Mesenchymal stem cell (in vitro differentiated cells and primary cell): ENCODE data around the gene LRRK2.

Experiments
- DNase-seq: peaks from one replicate; pipeline ENCODE4 v3.0.0-alpha.2; 2013
- H2AFZ ChIP-seq: one replicate; pipeline ENCODE4 v1.6.1; 2013; ENCODE audit warnings: low read depth, mild to moderate bottlenecking, control low read depth, inconsistent platforms, low read length, moderate library complexity
- H2AK5ac ChIP-seq: 2 replicates; pipeline ENCODE4 v1.6.1; 2013; ENCODE audit warnings: low read length, moderate library complexity, mild to moderate bottlenecking, inconsistent platforms; ENCODE audit not compliant: severe bottlenecking
- H2BK120ac ChIP-seq: one replicate; pipeline ENCODE4 v1.6.1; 2013; ENCODE audit warnings: low read depth, mild to moderate bottlenecking, inconsistent platforms, low read length, moderate library complexity
- H2BK12ac ChIP-seq, 2 experiments: one replicate each; pipeline ENCODE4 v1.6.1; 2013; ENCODE audit warnings: inconsistent platforms in 2 of 2, low read length in 2 of 2, mild to moderate bottlenecking in 2 of 2, moderate library complexity in 2 of 2, control low read depth in 1 of 2
- H2BK15ac ChIP-seq: one replicate; pipeline ENCODE4 v1.6.1; 2013; ENCODE audit warnings: mild to moderate bottlenecking, low read depth, inconsistent platforms; ENCODE audit not compliant: poor library complexity, severe bottlenecking
- H2BK5ac ChIP-seq: 2 replicates; pipeline ENCODE4 v1.6.1; 2013; ENCODE audit warnings: low read depth, mild to moderate bottlenecking, low read length, control low read depth, inconsistent platforms; ENCODE audit not compliant: poor library complexity, severe bottlenecking
- H3K14ac ChIP-seq, 2 experiments: one replicate each; pipeline ENCODE4 v1.6.1; 2013; ENCODE audit warnings: inconsistent platforms in 2 of 2, low read length in 2 of 2, control low read depth in 1 of 2, mild to moderate bottlenecking in 1 of 2, moderate library complexity in 1 of 2
- H3K18ac ChIP-seq, 2 experiments: one replicate each; pipeline ENCODE4 v1.6.1; 2013; ENCODE audit warnings: inconsistent platforms in 2 of 2, low read length in 2 of 2, control low read depth in 1 of 2, low read depth in 1 of 2, mild to moderate bottlenecking in 1 of 2
- H3K23ac ChIP-seq, 2 experiments: one replicate each; pipeline ENCODE4 v1.6.1; 2013; ENCODE audit warnings: inconsistent platforms in 2 of 2, low read length in 2 of 2, mild to moderate bottlenecking in 2 of 2, moderate library complexity in 2 of 2, control low read depth in 1 of 2
- H3K27ac ChIP-seq: 2 replicates; pipeline ENCODE4 v1.5.1; 2013; ENCODE audit warnings: mild to moderate bottlenecking, moderate library complexity, low read length, control low read depth, inconsistent platforms; ENCODE audit not compliant: poor library complexity, severe bottlenecking
- H3K27me3 ChIP-seq, 2 experiments: 2 replicates each; pipeline versions ENCODE4 v1.6.1 to v1.7.0; 2013; ENCODE audit warnings: low read length in 2 of 2, mild to moderate bottlenecking in 2 of 2, moderate library complexity in 2 of 2, control low read depth in 1 of 2, inconsistent platforms in 1 of 2; ENCODE audit not compliant: control insufficient read depth in 1 of 2, insufficient read depth in 1 of 2
- H3K36me3 ChIP-seq, 2 experiments: 2 replicates each; pipeline versions ENCODE4 v1.6.1 to v1.7.0; 2013; ENCODE audit warnings: low read length in 2 of 2, control low read depth in 1 of 2, inconsistent platforms in 1 of 2, low read depth in 1 of 2, mild to moderate bottlenecking in 1 of 2; ENCODE audit not compliant: insufficient read depth in 2 of 2, control insufficient read depth in 1 of 2
- H3K4ac ChIP-seq, 2 experiments: one replicate each; pipeline ENCODE4 v1.6.1; 2013; ENCODE audit warnings: inconsistent platforms in 2 of 2, low read length in 2 of 2, mild to moderate bottlenecking in 2 of 2, moderate library complexity in 2 of 2, control low read depth in 1 of 2, low read depth in 1 of 2
- H3K4me1 ChIP-seq: 2 replicates; pipeline ENCODE4 v1.6.1; 2013; ENCODE audit warnings: low read depth, low read length, control low read depth; ENCODE audit not compliant: control insufficient read depth, insufficient read depth
- H3K4me2 ChIP-seq: 2 replicates; pipeline ENCODE4 v1.6.1; 2013; ENCODE audit warnings: low read length, mild to moderate bottlenecking, inconsistent platforms; ENCODE audit not compliant: poor library complexity, severe bottlenecking
- H3K4me3 ChIP-seq, 2 experiments: 2 replicates each; pipeline versions ENCODE4 v1.5.1 to v1.7.0; 2013; ENCODE audit warnings: low read length in 2 of 2, mild to moderate bottlenecking in 2 of 2, control low read depth in 1 of 2, low read depth in 1 of 2; ENCODE audit not compliant: insufficient read depth in 1 of 2
- H3K79me1 ChIP-seq: replicated peaks from 2 replicates; pipeline ENCODE4 v1.6.1; 2013; ENCODE audit warnings: mild to moderate bottlenecking, control low read depth, low read length, inconsistent platforms; ENCODE audit not compliant: poor library complexity, severe bottlenecking
- H3K9ac ChIP-seq: 2 replicates; pipeline ENCODE4 v1.7.0; 2013; ENCODE audit warnings: mild to moderate bottlenecking, low read length, moderate library complexity
- H3K9me3 ChIP-seq: 2 replicates; pipeline ENCODE4 v1.7.0; 2013; ENCODE audit warnings: mild to moderate bottlenecking, low read length; ENCODE audit not compliant: control insufficient read depth
- H4K8ac ChIP-seq: one replicate; pipeline ENCODE4 v1.6.1; 2013; ENCODE audit warnings: inconsistent platforms, mild to moderate bottlenecking, low read length, moderate library complexity
- H4K91ac ChIP-seq: one replicate; pipeline ENCODE4 v1.6.1; 2013; ENCODE audit warnings: mild to moderate bottlenecking, low read length, inconsistent platforms
- WGBS: methylation state at CpG from one replicate; pipeline ENCODE4 v1.1.7; 2013; ENCODE audit warnings: mixed read lengths; 5-methylcytosine and 5-hydroxymethylcytosine counted together

Gene LRRK2

DNA sequence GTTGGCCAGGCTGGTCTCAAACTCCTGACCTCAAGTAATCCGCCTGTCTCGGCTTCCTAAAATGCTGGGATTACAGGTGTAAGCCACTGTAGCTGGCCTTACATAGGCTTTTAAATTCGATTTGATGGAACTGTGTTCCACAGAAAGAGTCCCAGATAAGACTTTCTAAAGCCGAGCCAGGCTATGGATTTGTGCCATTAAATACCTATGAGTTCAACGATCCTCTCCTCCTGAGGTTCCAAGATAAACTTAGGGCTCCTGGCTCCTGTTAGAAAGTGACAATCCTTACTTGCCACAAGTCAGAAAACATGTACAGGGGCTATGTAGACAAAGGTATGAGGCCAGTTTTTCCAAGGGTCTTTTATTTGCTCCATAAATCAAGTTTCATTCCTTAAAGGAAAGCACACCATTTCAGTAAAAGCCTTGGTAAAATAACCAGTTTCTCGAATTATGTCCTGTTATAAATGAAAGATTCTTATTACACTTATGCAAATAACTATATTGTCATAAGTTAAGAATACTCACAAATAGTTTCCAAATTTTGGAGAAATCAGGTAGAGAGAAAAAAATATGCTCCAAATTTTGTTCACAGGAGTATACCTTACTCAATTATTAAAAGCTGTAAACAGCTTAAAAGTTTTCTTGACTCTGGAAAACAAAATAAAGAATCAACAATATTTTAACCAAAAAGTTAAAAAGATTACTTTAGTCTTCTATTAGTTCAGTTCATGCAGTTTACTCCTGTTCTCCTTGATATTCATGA lies 36.1 kb upstream of the LRRK2 start:
- Histone ChIP-seq H3K4me3 (no peak overlapping the region), H3K14ac (no peak overlapping the region), H3K4me2 (no peak overlapping the region), H3K4me1 (no peaks in the 10 kb centered on the region), H2BK120ac (no peak overlapping the region), H3K9me3 (peaks cover 22% of the 10 kb centered on the region), H2BK5ac (no peak overlapping the region), H3K27ac (no peak overlapping the region), H4K8ac (no peak overlapping the region), H3K4ac (no peak overlapping the region), H2BK15ac (no peak overlapping the region), H2BK12ac (no peak overlapping the region), H3K79me1 (no peaks in the 10 kb centered on the region), H3K36me3 (no peaks in the 10 kb centered on the region), H4K91ac (no peak overlapping the region), H3K27me3 (no peaks in the 10 kb centered on the region), H3K9ac (no peak overlapping the region), H3K23ac (no peak overlapping the region), H2AK5ac (no peak overlapping the region), H3K18ac (no peak overlapping the region), H2AFZ (no peak overlapping the region)
- WGBS: 88% methylated on average over 5 of the region's 6 CpGs
- no peak for DNase-seq

DNA sequence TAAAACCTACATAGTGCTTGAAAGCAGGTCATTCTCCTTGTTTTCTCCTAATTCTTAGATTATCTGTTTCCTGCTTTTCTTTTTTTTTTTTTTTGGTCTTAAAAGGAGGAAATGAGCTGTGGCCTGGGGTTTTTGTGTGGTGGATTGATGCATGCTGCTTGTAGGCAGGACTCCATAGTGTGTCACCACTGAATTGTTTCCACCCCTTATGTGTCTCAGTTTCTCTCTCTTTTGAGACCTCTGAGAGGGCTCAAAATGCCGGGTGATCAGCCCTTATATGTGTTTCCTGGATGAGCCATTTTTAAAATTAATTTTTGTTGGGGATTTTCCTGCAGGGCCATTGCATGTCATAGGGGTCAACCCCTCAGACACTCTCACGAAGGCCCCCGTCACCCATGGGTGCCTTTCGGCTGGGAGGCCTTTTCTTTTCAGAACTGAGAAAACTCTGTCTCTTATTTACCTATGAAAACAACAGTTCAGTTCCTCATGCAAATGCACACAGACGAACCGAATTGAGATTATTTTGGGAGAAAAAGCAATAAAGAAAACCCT lies 32.0 kb upstream of the LRRK2 start:
- H4K8ac ChIP-seq: no peak overlapping the region
- no peak overlapping the region for H3K23ac ChIP-seq
- H3K18ac ChIP-seq: no peak overlapping the region
- no peak overlapping the region for H2AFZ ChIP-seq
- H2AK5ac ChIP-seq: no peak overlapping the region
- H3K4me3 ChIP-seq: no peak overlapping the region
- H2BK12ac ChIP-seq: no peak overlapping the region
- WGBS: 96% methylated on average over 5 of the region's 6 CpGs
- H4K91ac ChIP-seq: no peak overlapping the region
- H3K4me2 ChIP-seq: no peak overlapping the region
- no peak overlapping the region for H3K14ac ChIP-seq
- H2BK15ac ChIP-seq: no peak overlapping the region
- no peak overlapping the region for H3K9ac ChIP-seq
- no peak overlapping the region for H2BK120ac ChIP-seq
- H3K27ac ChIP-seq: no peak overlapping the region
- DNase-seq: no peak
- no peaks in the 10 kb centered on the region for H3K36me3 ChIP-seq
- H3K27me3 ChIP-seq: no peaks in the 10 kb centered on the region
- no peaks in the 10 kb centered on the region for H3K4me1 ChIP-seq
- H3K4ac ChIP-seq: no peak overlapping the region
- H3K79me1 ChIP-seq: no peaks in the 10 kb centered on the region
- H3K9me3 ChIP-seq: peaks cover 15% of the 10 kb centered on the region
- H2BK5ac ChIP-seq: no peak overlapping the region

DNA sequence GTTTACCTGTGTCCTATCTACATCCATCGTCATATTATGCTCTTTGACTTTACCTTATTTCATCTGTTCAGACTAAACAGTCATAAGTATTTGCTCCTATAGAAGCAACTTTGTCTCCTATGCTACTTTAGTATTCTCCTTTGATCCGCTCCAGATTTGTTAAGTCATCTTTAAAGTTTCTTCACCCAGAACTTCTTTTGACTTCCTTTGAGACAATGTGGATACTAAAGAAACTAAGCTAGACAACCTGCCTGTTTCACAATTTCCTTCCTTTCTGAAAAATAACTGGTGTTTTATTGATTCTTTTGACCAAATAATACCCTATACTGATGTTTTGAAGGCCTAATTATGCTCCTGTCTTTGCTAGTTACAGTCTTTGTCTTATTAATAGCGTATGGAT lies 30.0 kb upstream of the LRRK2 start:
- H4K8ac ChIP-seq: no peak overlapping the region
- H3K9me3 ChIP-seq: peaks cover 3% of the 10 kb centered on the region
- no peaks in the 10 kb centered on the region for H3K27me3 ChIP-seq
- H3K4me1 ChIP-seq: no peaks in the 10 kb centered on the region
- DNase-seq: no peak
- no peak overlapping the region for H3K4me2 ChIP-seq
- H2BK120ac ChIP-seq: no peak overlapping the region
- no peak overlapping the region for H4K91ac ChIP-seq
- H2BK5ac ChIP-seq: no peak overlapping the region
- no peak overlapping the region for H3K9ac ChIP-seq
- H3K18ac ChIP-seq: no peak overlapping the region
- H3K36me3 ChIP-seq: no peaks in the 10 kb centered on the region
- no peak overlapping the region for H3K4me3 ChIP-seq
- H3K4ac ChIP-seq: no peak overlapping the region
- no peak overlapping the region for H3K23ac ChIP-seq
- H3K14ac ChIP-seq: no peak overlapping the region
- over 99% methylated on average over 3 of the region's 3 CpGs for WGBS
- no peak overlapping the region for H3K27ac ChIP-seq
- no peak overlapping the region for H2AK5ac ChIP-seq
- no peak overlapping the region for H2BK12ac ChIP-seq
- H3K79me1 ChIP-seq: no peaks in the 10 kb centered on the region
- no peak overlapping the region for H2BK15ac ChIP-seq
- H2AFZ ChIP-seq: no peak overlapping the region

GRCh38 chr12:40197590-40197989 lies 27.2 kb upstream of the LRRK2 start:
- no peak overlapping the region for H2BK120ac ChIP-seq

More at GRCh38 chr12:40197590-40197989, 27.2 kb upstream of the LRRK2 start:
- H3K9ac ChIP-seq: no peak overlapping the region
- H3K36me3 ChIP-seq: no peaks in the 10 kb centered on the region
- no peaks in the 10 kb centered on the region for H3K27me3 ChIP-seq
- no peak overlapping the region for H3K23ac ChIP-seq
- no peak overlapping the region for H2BK5ac ChIP-seq
- H3K4ac ChIP-seq: no peak overlapping the region
- no peak overlapping the region for H4K91ac ChIP-seq
- no peak overlapping the region for H3K27ac ChIP-seq
- no peak for DNase-seq
- no peak overlapping the region for H3K4me3 ChIP-seq
- no peak overlapping the region for H2AFZ ChIP-seq
- H2AK5ac ChIP-seq: no peak overlapping the region
- no peaks in the 10 kb centered on the region for H3K4me1 ChIP-seq
- H4K8ac ChIP-seq: no peak overlapping the region
- no peaks in the 10 kb centered on the region for H3K79me1 ChIP-seq
- no peak overlapping the region for H2BK12ac ChIP-seq
- H2BK15ac ChIP-seq: no peak overlapping the region
- H3K14ac ChIP-seq: no peak overlapping the region
- no peak overlapping the region for H3K18ac ChIP-seq
- H3K4me2 ChIP-seq: no peak overlapping the region
- WGBS: no CpG with 5 or more reads among the region's 4 CpGs
- no peaks in the 10 kb centered on the region for H3K9me3 ChIP-seq
